ENCODE results near the gene KCNH6.
A peak's percentile ranks its signal among the peaks of the same experiment; 100 is the strongest.

The KCNH6 gene

GRCh38 chr17:63537001-63537400, 13.8 kb downstream of the KCNH6 start:
- DNase-seq, result no peak

- no peak for DNase-seq
Measured at GRCh38 chr17:63537991-63538692, 15.0 kb downstream of the KCNH6 start.

GRCh38 chr17:63538693-63539595, 15.8 kb downstream of the KCNH6 start:
- no peak for DNase-seq

- no peak for DNase-seq
Measured at GRCh38 chr17:63540590-63540989, 17.4 kb downstream of the KCNH6 start.

GRCh38 chr17:63542218-63542545, 19.0 kb downstream of the KCNH6 start:
- no peak for DNase-seq

- DNase-seq, result no peak
Measured at GRCh38 chr17:63542942-63543821, 20.0 kb downstream of the KCNH6 start.

GRCh38 chr17:63543822-63544420, 20.8 kb downstream of the KCNH6 start:
- no peak for DNase-seq

- DNase-seq, result no peak
Measured at GRCh38 chr17:63544467-63545301, 21.5 kb downstream of the KCNH6 start.

GRCh38 chr17:63546308-63547082, 23.3 kb downstream of the KCNH6 start:
- DNase-seq, result no peak

GRCh38 chr17:63547083-63547523, 23.9 kb downstream of the KCNH6 start:
- no peak for DNase-seq

- DNase-seq, result no peak
Measured at GRCh38 chr17:63549289-63549945, 26.3 kb downstream of the KCNH6 start.

- DNase-seq, result peak; percentile 98 to 99
Measured at GRCh38 chr17:63549946-63550816, 27.0 kb downstream of the KCNH6 start, which contains the start of gene DCAF7. DCAF7 (plus strand) TSS chr17:63550477; CDS start chr17:63550678, 201 bp downstream.

- no peak for DNase-seq
Measured at GRCh38 chr17:63550817-63551639, 27.9 kb downstream of the KCNH6 start.

GRCh38 chr17:63552211-63552610, 29.1 kb downstream of the KCNH6 start:
- no peak for DNase-seq

- no peak for DNase-seq
Measured at GRCh38 chr17:63555500-63556156, 32.5 kb downstream of the KCNH6 start.

- DNase-seq, result no peak
Measured at GRCh38 chr17:63557416-63557815, 34.3 kb downstream of the KCNH6 start.

- DNase-seq, result no peak
Measured at GRCh38 chr17:63558441-63558840, 35.3 kb downstream of the KCNH6 start.

GRCh38 chr17:63561819-63562218, 38.7 kb downstream of the KCNH6 start:
- DNase-seq, result no peak

All from cerebellar nuclear complex (tissue), 1 donor.